SK-N-SH treated with all-trans-retinoic acid at 6 μM for 48 hours (cell line): ENCODE results near the gene C14orf119.

Experiments used
- ATAC-seq: fragments of 200-7000 bp; cut with Tn5 transposase; 3 replicates; pipeline ENCODE4 v1.9.1; 2020; ENCODE audit warnings: mild to moderate bottlenecking, moderate library complexity
- ARNTL ChIP-seq: fragments of 450-650 bp; formaldehyde crosslinking; IDR thresholded peaks from 2 replicates; pipeline ENCODE4 v1.5.0; 2020; ENCODE audit warnings: low read depth, mild to moderate bottlenecking, moderate library complexity, borderline replicate concordance
- CREB5 ChIP-seq: fragments of 250-450 bp; sonication (Bioruptor Pico); IDR thresholded peaks from 2 replicates; pipeline ENCODE4 v1.5.1; 2020; ENCODE audit warnings: low read depth, mild to moderate bottlenecking, moderate library complexity
- CSDC2 ChIP-seq: fragments of 250-450 bp; sonication (Bioruptor Pico); IDR thresholded peaks from 2 replicates; pipeline ENCODE4 v1.5.0; 2020; ENCODE audit warnings: mild to moderate bottlenecking, moderate library complexity
- ESRRG ChIP-seq: fragments of 250-450 bp; sonication (Bioruptor Pico); IDR thresholded peaks from 2 replicates; pipeline ENCODE4 v1.6.1; 2021; ENCODE audit warnings: mild to moderate bottlenecking
- GLIS3 ChIP-seq: fragments of 250-450 bp; sonication (Bioruptor Pico); IDR thresholded peaks from 2 replicates; pipeline ENCODE4 v1.5.0; 2020; ENCODE audit warnings: mild to moderate bottlenecking, moderate library complexity
- ISL1 ChIP-seq: fragments of 250-450 bp; sonication (Bioruptor Pico); IDR thresholded peaks from 2 replicates; pipeline ENCODE4 v2.1.2; 2022; ENCODE audit warnings: mild to moderate bottlenecking, moderate library complexity
- OSR1 ChIP-seq: fragments of 250-450 bp; sonication (Bioruptor Pico); IDR thresholded peaks from 2 replicates; pipeline ENCODE4 v1.8.0; 2022; ENCODE audit warnings: moderate library complexity, mild to moderate bottlenecking, inconsistent platforms
- PPARA ChIP-seq: fragments of 250-450 bp; sonication (Bioruptor Pico); IDR thresholded peaks from 2 replicates; pipeline ENCODE4 v1.5.0; 2020; ENCODE audit warnings: mild to moderate bottlenecking, borderline replicate concordance
- RARB ChIP-seq: fragments of 250-450 bp; sonication (Bioruptor Pico); IDR thresholded peaks from 2 replicates; pipeline ENCODE4 v1.8.0; 2021; ENCODE audit warnings: mild to moderate bottlenecking, moderate library complexity
- SNAI2 ChIP-seq: fragments of 250-450 bp; sonication (Bioruptor Pico); IDR thresholded peaks from 2 replicates; pipeline ENCODE4 v1.5.0; 2020; ENCODE audit warnings: mild to moderate bottlenecking, moderate library complexity
- TCF4 ChIP-seq: fragments of 250-450 bp; sonication (Bioruptor Pico); IDR thresholded peaks from 2 replicates; pipeline ENCODE4 v1.8.0; 2021; ENCODE audit warnings: mild to moderate bottlenecking, moderate library complexity, borderline replicate concordance
- TOX ChIP-seq: fragments of 250-450 bp; sonication (Bioruptor Pico); IDR thresholded peaks from 2 replicates; pipeline ENCODE4 v1.8.0; 2021; ENCODE audit warnings: mild to moderate bottlenecking, moderate library complexity, borderline replicate concordance
- TSHZ2 ChIP-seq: fragments of 250-450 bp; sonication (Bioruptor Pico); IDR thresholded peaks from 2 replicates; pipeline ENCODE4 v1.5.0; 2020; ENCODE audit warnings: mild to moderate bottlenecking, moderate library complexity
- ZC3H10 ChIP-seq: fragments of 250-450 bp; sonication (Bioruptor Pico); IDR thresholded peaks from 2 replicates; pipeline ENCODE4 v1.5.1; 2021; ENCODE audit warnings: mild to moderate bottlenecking, moderate library complexity
- ZFP3 ChIP-seq: fragments of 250-450 bp; sonication (Bioruptor Pico); IDR thresholded peaks from 2 replicates; pipeline ENCODE4 v1.5.0; 2020; ENCODE audit warnings: mild to moderate bottlenecking, moderate library complexity
- ZFP30 ChIP-seq: fragments of 450-650 bp; formaldehyde crosslinking; IDR thresholded peaks from 2 replicates; pipeline ENCODE4 v1.5.0; 2022; ENCODE audit warnings: mild to moderate bottlenecking, moderate library complexity
- ZNF565 ChIP-seq: fragments of 450-650 bp; formaldehyde crosslinking; conservative IDR thresholded peaks from 2 replicates; pipeline ENCODE4 v1.5.0; 2020; ENCODE audit warnings: low read depth, mild to moderate bottlenecking, moderate library complexity
- ZNF70 ChIP-seq: fragments of 450-650 bp; formaldehyde crosslinking; IDR thresholded peaks from 2 replicates; pipeline ENCODE4 v1.5.0; 2020; ENCODE audit warnings: mild to moderate bottlenecking, moderate library complexity
- ZNF8 ChIP-seq: fragments of 450-650 bp; formaldehyde crosslinking; IDR thresholded peaks from 2 replicates; pipeline ENCODE4 v1.5.0; 2020; ENCODE audit warnings: mild to moderate bottlenecking, moderate library complexity
- TF ChIP-seq, protein P1 (sequence below): fragments of 250-450 bp; sonication (Bioruptor Pico); IDR thresholded peaks from 2 replicates; pipeline ENCODE4 v1.8.0; 2021; ENCODE audit warnings: low read depth, mild to moderate bottlenecking, moderate library complexity, borderline replicate concordance
- TF ChIP-seq, protein P2 (sequence below): fragments of 250-450 bp; sonication (Bioruptor Pico); IDR thresholded peaks from 2 replicates; pipeline ENCODE4 v1.8.0; 2020; ENCODE audit warnings: mild to moderate bottlenecking, moderate library complexity, borderline replicate concordance
- TF ChIP-seq, protein P3 (sequence below): fragments of 250-450 bp; sonication (Bioruptor Pico); IDR thresholded peaks from 2 replicates; pipeline ENCODE4 v1.5.1; 2021; ENCODE audit warnings: mild to moderate bottlenecking, moderate library complexity

C14orf119 gene

DNA sequence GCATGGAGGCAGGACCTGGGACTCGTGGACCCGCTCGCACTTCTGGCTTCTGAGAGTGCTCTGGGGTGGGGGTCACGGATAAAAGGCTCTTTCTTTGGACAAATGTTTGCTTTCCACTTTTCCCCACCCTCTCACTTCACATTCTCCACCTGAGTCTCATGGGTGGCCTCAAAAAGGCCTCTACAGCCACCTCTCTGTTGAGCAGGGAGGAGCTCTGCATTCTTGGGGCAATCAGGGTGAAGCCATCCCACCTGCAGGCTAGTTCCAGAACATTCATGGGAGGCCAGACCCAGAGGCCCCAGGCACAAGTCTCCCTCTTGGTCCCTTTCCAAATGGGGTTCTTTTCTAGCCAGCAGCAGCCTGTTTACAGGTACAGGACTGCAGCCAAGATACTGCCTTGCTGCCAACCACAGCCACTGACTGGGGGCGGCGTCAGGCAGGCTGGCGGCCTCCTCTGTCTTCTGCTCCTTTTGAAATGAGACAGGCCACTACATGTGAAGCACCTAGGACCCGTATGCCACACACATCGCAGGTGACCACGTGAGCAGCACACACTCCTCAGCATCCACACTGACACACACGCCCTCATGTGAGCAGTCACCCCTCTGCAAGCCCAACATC is 42.0 kb downstream of the C14orf119 start (continued):
- TF ChIP-seq ZC3H10 (CRISPR knock-in tag), result no peak
- TF ChIP-seq CSDC2, result no peak
- TF ChIP-seq TSHZ2 (CRISPR knock-in tag), result no peak
- no peak for TF ChIP-seq TCF4 (CRISPR knock-in tag)
- TF ChIP-seq, all 23 proteins: peak for 0

DNA sequence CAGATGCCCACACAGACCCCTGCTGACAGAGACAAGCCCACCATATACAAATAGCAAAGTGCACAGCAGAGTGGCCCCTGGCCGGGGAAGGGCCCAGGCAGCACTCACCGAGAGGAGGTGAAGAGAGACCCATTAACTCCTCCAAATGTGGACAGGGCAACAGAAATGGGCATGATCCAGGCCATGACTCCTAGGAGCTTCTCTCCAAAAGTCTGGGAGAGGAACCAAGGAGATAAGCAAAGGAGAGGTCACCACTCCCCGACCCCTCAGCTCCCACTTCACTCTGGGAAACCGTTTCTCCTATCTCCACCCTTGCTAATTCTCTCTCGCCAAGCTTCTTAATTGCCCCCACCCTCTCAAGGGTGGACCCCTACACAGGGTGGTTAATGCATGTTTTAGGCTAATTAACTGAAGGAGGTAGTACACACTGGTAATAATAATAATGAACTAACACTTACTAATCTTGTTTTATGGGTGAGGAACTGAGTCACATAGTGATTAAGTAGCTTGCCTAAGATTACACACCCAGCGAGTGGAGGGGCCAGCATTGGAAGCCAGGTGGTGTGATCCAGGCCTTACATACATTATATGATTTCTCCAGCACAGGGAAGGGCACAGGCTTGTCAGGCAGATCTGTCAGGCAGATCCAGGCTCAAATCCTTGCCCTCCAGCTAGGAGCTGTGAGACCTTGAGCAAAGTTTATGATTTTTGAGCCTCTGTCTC is 42.7 kb downstream of the C14orf119 start:
- TF ChIP-seq ESRRG (no peak), ZFP30 (CRISPR knock-in tag) (no peak), ZFP3 (CRISPR knock-in tag) (no peak), ARNTL (no peak), ZNF565 (CRISPR knock-in tag) (no peak), ISL1 (CRISPR knock-in tag) (no peak), ZNF8 (no peak), OSR1 (CRISPR knock-in tag) (no peak), RARB (CRISPR knock-in tag) (no peak), ZNF70 (CRISPR knock-in tag) (no peak), GLIS3 (no peak), TOX (no peak), CREB5 (no peak), PPARA (CRISPR knock-in tag) (no peak), SNAI2 (no peak)
- TF ChIP-seq, protein P1, sequence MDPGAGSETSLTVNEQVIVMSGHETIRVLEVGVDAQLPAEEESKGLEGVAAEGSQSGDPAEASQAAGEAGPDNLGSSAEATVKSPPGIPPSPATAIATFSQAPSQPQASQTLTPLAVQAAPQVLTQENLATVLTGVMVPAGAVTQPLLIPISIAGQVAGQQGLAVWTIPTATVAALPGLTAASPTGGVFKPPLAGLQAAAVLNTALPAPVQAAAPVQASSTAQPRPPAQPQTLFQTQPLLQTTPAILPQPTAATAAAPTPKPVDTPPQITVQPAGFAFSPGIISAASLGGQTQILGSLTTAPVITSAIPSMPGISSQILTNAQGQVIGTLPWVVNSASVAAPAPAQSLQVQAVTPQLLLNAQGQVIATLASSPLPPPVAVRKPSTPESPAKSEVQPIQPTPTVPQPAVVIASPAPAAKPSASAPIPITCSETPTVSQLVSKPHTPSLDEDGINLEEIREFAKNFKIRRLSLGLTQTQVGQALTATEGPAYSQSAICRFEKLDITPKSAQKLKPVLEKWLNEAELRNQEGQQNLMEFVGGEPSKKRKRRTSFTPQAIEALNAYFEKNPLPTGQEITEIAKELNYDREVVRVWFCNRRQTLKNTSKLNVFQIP, result no peak
- TF ChIP-seq, protein P2, sequence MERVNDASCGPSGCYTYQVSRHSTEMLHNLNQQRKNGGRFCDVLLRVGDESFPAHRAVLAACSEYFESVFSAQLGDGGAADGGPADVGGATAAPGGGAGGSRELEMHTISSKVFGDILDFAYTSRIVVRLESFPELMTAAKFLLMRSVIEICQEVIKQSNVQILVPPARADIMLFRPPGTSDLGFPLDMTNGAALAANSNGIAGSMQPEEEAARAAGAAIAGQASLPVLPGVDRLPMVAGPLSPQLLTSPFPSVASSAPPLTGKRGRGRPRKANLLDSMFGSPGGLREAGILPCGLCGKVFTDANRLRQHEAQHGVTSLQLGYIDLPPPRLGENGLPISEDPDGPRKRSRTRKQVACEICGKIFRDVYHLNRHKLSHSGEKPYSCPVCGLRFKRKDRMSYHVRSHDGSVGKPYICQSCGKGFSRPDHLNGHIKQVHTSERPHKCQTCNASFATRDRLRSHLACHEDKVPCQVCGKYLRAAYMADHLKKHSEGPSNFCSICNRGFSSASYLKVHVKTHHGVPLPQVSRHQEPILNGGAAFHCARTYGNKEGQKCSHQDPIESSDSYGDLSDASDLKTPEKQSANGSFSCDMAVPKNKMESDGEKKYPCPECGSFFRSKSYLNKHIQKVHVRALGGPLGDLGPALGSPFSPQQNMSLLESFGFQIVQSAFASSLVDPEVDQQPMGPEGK (CRISPR knock-in tag), result no peak
- no peak for ATAC-seq

DNA sequence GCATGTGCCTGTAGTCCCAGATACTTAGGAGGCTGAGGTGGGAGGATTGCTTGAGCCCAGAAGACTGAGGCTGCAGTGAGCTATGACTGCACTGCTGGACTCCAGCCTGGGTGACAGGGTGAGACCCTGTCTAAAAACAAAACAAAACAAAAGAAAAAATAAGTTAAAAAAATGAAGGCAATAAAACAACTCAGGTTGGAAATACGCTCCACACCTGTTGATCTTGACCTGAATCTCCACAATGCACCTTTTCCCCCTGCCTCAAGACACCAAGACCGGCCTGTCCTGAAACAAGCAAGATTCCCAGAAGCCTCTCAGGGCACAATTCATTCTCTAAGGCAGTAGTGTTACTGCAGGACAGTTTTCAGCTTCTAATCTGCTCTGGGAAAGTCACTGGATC is 44.6 kb downstream of the C14orf119 start:
- no peak for ATAC-seq
- TF ChIP-seq GLIS3 (no peak), ZC3H10 (CRISPR knock-in tag) (no peak), RARB (CRISPR knock-in tag) (no peak), CREB5 (no peak), ZFP30 (CRISPR knock-in tag) (no peak), PPARA (CRISPR knock-in tag) (no peak), OSR1 (CRISPR knock-in tag) (no peak), TSHZ2 (CRISPR knock-in tag) (no peak), ESRRG (no peak)
- TF ChIP-seq, protein P1, result no peak
- TF ChIP-seq, protein P3, sequence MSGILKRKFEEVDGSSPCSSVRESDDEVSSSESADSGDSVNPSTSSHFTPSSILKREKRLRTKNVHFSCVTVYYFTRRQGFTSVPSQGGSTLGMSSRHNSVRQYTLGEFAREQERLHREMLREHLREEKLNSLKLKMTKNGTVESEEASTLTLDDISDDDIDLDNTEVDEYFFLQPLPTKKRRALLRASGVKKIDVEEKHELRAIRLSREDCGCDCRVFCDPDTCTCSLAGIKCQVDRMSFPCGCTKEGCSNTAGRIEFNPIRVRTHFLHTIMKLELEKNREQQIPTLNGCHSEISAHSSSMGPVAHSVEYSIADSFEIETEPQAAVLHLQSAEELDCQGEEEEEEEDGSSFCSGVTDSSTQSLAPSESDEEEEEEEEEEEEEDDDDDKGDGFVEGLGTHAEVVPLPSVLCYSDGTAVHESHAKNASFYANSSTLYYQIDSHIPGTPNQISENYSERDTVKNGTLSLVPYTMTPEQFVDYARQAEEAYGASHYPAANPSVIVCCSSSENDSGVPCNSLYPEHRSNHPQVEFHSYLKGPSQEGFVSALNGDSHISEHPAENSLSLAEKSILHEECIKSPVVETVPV (CRISPR knock-in tag), result no peak
